Skeletal muscle satellite cell (primary cell): ENCODE results near the gene DDX18. TPM values are rescaled to one million over a fixed set of nuclear protein-coding genes. Genes with fewer than 3 reads are reported as not detected.
A peak's percentile ranks its signal among the peaks of the same experiment; 100 is the strongest.

Experiments
- H3K27me3 ChIP-seq: 2 replicates; pipeline ENCODE4 v1.7.0; 2013; ENCODE audit warnings: low read length; ENCODE audit not compliant: control insufficient read depth, insufficient read depth
- H3K36me3 ChIP-seq: 2 replicates; pipeline ENCODE4 v1.7.0; 2013; ENCODE audit warnings: mild to moderate bottlenecking, control low read depth, low read length; ENCODE audit not compliant: insufficient read depth
- H3K4me1 ChIP-seq: 2 replicates; pipeline ENCODE4 v1.7.0; 2013; ENCODE audit warnings: low read length; ENCODE audit not compliant: control insufficient read depth, insufficient read depth
- H3K4me2 ChIP-seq: 2 replicates; pipeline ENCODE4 v1.7.0; 2013; ENCODE audit warnings: mild to moderate bottlenecking, low read length
- H3K4me3 ChIP-seq: 2 replicates; pipeline ENCODE4 v1.7.0; 2013; ENCODE audit warnings: low read length
- H3K9ac ChIP-seq: 2 replicates; pipeline ENCODE4 v1.7.0; 2013; ENCODE audit warnings: mild to moderate bottlenecking, low read depth, low read length, moderate library complexity
- H3K9me3 ChIP-seq: replicated peaks from 2 replicates; pipeline ENCODE4 v1.7.0; 2013; ENCODE audit warnings: mild to moderate bottlenecking, control low read depth, low read length
- total RNA-seq: library from RNA; depleted of rRNA; stranded (reverse); fragments of >200 nt; gene quantifications from 2 replicates; pipeline ENCODE4 v1.2.3, GENCODE V29; 2012; rRNA removed

DDX18 gene
- total RNA-seq: 56.8 and 70.0 TPM in 2 replicates

GRCh38 chr2:117814417-117815264 is at the start of gene DDX18:
TSS of gene DDX18 (plus strand) at chr2:117814691. CDS start at chr2:117814778, 87 bp downstream.
- Histone ChIP-seq H3K27me3 (no peaks in the 10 kb centered on the region), H3K4me2 (peak within 1 kb of the TSS; percentile 96), H3K9me3 (no peaks in the 10 kb centered on the region), H3K36me3 (peaks cover 16% of the 10 kb centered on the region), H3K9ac (peak within 1 kb of the TSS; percentile 90), H3K4me1 (peaks cover 5% of the 10 kb centered on the region), H3K4me3 (peak within 1 kb of the TSS; percentile 86)

DNA sequence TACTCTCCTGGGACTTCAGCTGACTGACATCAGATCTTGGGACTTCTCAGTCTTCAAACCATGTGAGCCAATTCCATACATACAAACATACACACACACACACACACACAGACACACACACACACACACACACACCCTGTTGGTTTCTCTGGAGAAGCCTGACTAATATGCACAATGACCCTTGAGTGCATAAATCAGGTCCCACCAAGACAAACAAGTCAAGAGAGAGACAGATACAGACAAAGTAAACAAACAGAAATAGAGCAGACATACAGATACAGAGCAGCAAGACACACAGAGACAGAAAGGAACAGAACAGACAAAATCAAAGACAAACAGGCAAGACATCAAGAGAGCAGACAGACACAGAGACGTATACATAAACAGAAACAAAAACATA is 43.8 kb upstream of the DDX18 start:
- Histone ChIP-seq H3K4me1 (no peaks in the 10 kb centered on the region), H3K4me2 (no peak overlapping the region), H3K36me3 (no peaks in the 10 kb centered on the region)

GRCh38 chr2:117771969-117772630 is 42.4 kb upstream of the DDX18 start:
- H3K9ac ChIP-seq: no peak overlapping the region
- no peaks in the 10 kb centered on the region for H3K4me1 ChIP-seq
- H3K27me3 ChIP-seq: no peaks in the 10 kb centered on the region
- no peaks in the 10 kb centered on the region for H3K36me3 ChIP-seq
- H3K4me2 ChIP-seq: no peak overlapping the region
- no peaks in the 10 kb centered on the region for H3K9me3 ChIP-seq
- H3K4me3 ChIP-seq: no peak overlapping the region

More for the DNA sequence above, 43.8 kb upstream of the DDX18 start:
- Histone ChIP-seq H3K27me3 (no peaks in the 10 kb centered on the region), H3K9ac (no peak overlapping the region), H3K9me3 (no peaks in the 10 kb centered on the region), H3K4me3 (no peak overlapping the region)

DNA sequence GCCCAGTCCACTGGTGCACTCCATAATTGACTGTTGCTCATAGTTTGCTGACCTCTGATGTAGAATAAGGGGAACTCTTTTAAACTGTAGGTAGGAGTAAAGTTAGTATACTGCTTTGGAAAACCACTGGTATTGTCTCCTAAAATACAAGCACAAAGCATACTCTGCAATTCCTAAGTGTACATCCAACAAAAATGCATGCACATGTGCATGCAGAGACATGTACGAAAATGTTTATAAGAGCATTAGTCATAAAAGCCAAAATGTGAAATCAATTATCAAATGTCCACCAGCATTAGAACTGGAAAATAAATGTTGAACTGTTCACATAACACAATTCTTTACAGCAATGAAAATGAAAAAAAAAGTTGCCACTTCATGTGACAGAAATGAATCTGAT is 39.8 kb upstream of the DDX18 start:
- no peaks in the 10 kb centered on the region for H3K36me3 ChIP-seq
- no peaks in the 10 kb centered on the region for H3K9me3 ChIP-seq
- no peak overlapping the region for H3K4me2 ChIP-seq
- no peak overlapping the region for H3K9ac ChIP-seq
- no peaks in the 10 kb centered on the region for H3K27me3 ChIP-seq
- no peak overlapping the region for H3K4me3 ChIP-seq
- no peaks in the 10 kb centered on the region for H3K4me1 ChIP-seq

GRCh38 chr2:117775703-117776219 is 38.7 kb upstream of the DDX18 start:
- Histone ChIP-seq H3K27me3 (no peaks in the 10 kb centered on the region), H3K4me1 (no peaks in the 10 kb centered on the region), H3K9me3 (no peaks in the 10 kb centered on the region), H3K4me2 (no peak overlapping the region), H3K9ac (no peak overlapping the region), H3K4me3 (no peak overlapping the region), H3K36me3 (no peaks in the 10 kb centered on the region)

DNA sequence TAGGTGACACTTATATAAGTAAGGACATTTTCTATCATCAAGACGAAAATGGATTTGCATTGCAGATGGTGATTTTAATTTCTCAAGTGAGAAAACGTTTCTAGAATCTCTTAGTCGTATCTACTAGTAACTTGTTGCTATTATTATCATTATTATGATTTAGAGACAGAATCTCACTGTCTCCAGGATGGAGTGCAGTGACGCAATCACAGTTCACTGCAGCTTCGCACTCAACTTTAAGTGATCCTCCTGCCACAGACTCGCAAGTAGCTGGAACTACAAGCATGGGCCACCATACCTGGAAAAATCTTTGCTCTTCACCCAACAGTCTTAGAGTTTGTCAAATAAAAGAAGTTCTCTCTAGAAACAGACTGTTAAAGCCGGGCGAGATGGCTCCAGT is 37.6 kb upstream of the DDX18 start:
- no peaks in the 10 kb centered on the region for H3K4me1 ChIP-seq

DNA sequence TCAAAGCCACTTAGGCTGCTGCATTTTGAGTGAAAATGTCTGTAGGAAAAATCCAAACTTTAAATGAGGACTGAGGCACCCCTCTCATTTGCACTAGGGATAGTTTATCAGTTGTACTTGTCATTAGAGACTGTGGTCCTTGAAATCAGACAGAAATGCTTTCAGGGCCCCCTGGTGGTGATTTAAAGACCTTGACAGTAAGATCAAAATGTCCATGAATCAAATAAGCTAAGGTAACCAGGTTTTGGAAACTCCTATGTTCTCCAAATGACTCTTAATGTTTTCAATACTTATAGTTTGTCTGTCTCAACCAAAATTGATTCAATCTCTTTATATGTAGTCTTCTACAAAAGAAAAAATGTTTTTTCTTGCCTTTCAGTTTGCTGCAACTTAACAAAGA is 28.8 kb upstream of the DDX18 start:
- no peaks in the 10 kb centered on the region for H3K4me1 ChIP-seq
- no peak overlapping the region for H3K4me2 ChIP-seq
- no peaks in the 10 kb centered on the region for H3K27me3 ChIP-seq
- no peak overlapping the region for H3K9ac ChIP-seq
- H3K36me3 ChIP-seq: no peaks in the 10 kb centered on the region
- H3K9me3 ChIP-seq: no peaks in the 10 kb centered on the region
- no peak overlapping the region for H3K4me3 ChIP-seq

More for the DNA sequence above, 37.6 kb upstream of the DDX18 start:
- Histone ChIP-seq H3K9ac (no peak overlapping the region), H3K36me3 (no peaks in the 10 kb centered on the region), H3K4me3 (no peak overlapping the region), H3K4me2 (no peak overlapping the region), H3K27me3 (no peaks in the 10 kb centered on the region), H3K9me3 (no peaks in the 10 kb centered on the region)

DNA sequence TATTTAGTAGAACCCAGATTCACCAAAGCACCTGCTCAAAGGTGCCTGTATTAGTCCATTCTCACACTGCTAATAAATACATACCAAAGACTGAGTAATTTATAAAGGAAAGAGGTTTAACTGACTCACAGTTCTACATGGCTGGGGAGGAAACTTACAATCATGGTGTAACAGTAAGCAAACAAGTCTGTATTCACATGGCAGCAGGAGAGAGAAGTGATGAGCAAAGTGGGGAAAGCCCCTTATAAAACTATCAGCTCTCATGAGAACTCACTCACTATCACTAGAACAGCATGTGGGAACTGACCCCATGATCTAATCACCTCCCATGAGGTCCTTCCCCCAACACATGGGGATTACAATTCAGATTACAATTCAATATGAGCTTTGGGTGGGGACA is 28.0 kb upstream of the DDX18 start:
- Histone ChIP-seq H3K4me1 (no peaks in the 10 kb centered on the region), H3K4me3 (no peak overlapping the region), H3K9ac (no peak overlapping the region), H3K4me2 (no peak overlapping the region), H3K27me3 (no peaks in the 10 kb centered on the region), H3K9me3 (no peaks in the 10 kb centered on the region), H3K36me3 (no peaks in the 10 kb centered on the region)

- Histone ChIP-seq H3K9ac (no peak overlapping the region), H3K36me3 (no peaks in the 10 kb centered on the region), H3K9me3 (no peaks in the 10 kb centered on the region), H3K4me3 (no peak overlapping the region), H3K4me2 (no peak overlapping the region), H3K27me3 (no peaks in the 10 kb centered on the region), H3K4me1 (no peaks in the 10 kb centered on the region)
Observed at GRCh38 chr2:117789505-117789904, 25.0 kb upstream of the DDX18 start.

DNA sequence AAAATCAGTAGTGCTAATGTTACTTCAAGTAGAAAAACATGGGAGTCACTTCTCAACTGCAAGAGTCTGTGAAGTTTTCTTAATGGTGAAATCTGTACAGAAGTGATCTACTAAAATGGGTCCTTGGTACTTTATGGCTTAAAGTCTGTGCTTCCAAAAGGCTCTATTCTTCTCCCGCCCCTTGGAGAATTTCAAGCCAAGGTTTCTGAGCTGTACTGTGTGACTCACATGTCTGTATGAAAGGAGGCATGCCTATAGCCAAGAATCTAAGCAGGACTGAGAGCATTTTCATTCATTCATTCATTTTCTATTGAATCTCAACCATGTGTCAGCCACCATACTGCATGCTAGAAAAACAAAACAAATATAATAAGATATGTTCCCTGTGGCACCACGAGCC is 19.8 kb upstream of the DDX18 start:
- Histone ChIP-seq H3K4me3 (no peak overlapping the region), H3K4me1 (no peaks in the 10 kb centered on the region), H3K36me3 (no peaks in the 10 kb centered on the region), H3K9me3 (no peaks in the 10 kb centered on the region), H3K4me2 (no peak overlapping the region), H3K9ac (no peak overlapping the region), H3K27me3 (peaks cover 1% of the 10 kb centered on the region)

DNA sequence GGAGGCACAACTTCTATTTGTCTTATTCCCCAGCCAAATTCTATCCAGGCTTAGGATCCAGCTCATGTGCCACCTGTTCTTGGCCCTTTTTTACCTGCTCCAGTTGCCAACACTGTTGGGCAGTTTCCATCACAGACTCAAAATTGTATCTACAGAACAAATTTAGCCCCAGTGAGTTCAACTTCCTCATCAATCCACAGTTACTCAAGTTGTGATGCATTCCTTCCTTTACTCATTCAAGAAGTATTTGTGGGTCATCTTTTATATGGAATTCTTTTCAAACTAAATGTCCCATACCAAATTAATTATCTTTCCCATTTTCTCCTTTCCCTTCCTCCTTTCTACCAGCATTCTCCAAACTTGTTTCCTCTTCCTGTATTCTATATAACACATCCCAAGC is 12.7 kb upstream of the DDX18 start:
- H3K4me2 ChIP-seq: no peak overlapping the region
- H3K4me1 ChIP-seq: no peaks in the 10 kb centered on the region
- H3K36me3 ChIP-seq: no peaks in the 10 kb centered on the region
- H3K4me3 ChIP-seq: no peak overlapping the region
- H3K9ac ChIP-seq: no peak overlapping the region
- H3K9me3 ChIP-seq: no peaks in the 10 kb centered on the region
- H3K27me3 ChIP-seq: peaks cover 9% of the 10 kb centered on the region
